GM12878 (cell line): Measurements from ENCODE around the gene PLA2G3.

Source experiments
- GABPA ChIP-seq: IDR thresholded peaks from 2 replicates; pipeline ENCODE4 v1.6.1; 2014; ENCODE audit warnings: antibody characterized with exemption, low read depth, mild to moderate bottlenecking, inconsistent platforms
- JUND ChIP-seq: IDR thresholded peaks from 2 replicates; pipeline ENCODE4 v1.6.1; 2012; ENCODE audit warnings: low read depth, mild to moderate bottlenecking, low read length, improper control_type of control experiment, moderate library complexity
- POLR2A ChIP-seq: IDR thresholded peaks from 2 replicates; pipeline ENCODE4 v1.6.1; 2011; ENCODE audit warnings: low read depth, mild to moderate bottlenecking, low read length
- REST ChIP-seq: IDR thresholded peaks from 2 replicates; pipeline ENCODE4 v1.6.1; 2012; ENCODE audit warnings: mild to moderate bottlenecking, low read depth, low read length

- TF ChIP-seq JUND (no peak), POLR2A (no peak), REST (no peak), GABPA (no peak)
Measured at GRCh38 chr22:31103111-31103510, 37.2 kb downstream of the PLA2G3 start.
